ENCODE results near the gene MRGPRX4. TPM values are rescaled to one million over a fixed set of nuclear protein-coding genes. Genes with fewer than 3 reads are reported as not detected.

The MRGPRX4 gene
- total RNA-seq, 4 donors from 2014 or later: not detected

DNA sequence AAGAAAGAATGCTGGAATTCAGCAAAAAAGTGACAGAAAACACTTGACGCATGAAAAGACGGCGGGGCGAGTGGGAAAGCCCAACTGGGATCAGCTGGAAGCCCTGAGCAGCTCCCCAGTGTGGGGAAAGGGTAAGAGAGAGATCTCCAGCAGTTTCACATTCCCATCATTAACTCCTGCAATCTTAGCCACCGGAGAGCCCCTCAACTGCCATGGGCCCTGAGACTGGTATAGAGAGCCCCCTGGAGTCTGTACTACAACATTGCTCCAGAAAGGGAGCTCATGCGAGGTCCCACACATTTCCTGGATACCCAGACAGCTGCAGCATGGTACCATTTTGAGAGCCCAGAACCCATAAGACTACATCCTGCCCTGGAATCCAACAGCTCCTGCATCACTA lies 31.1 kb downstream of the MRGPRX4 start:
- H3K4me3 ChIP-seq: no peak overlapping the region
- no peaks in the 10 kb centered on the region for H3K36me3 ChIP-seq
- no peak for DNase-seq
- intact Hi-C loops (cut with DNase I; ENCODE audit: low total_unique reads): no loop called here
- in situ Hi-C loops (cut with MboI; ENCODE audit: low pct_ligation_motif_present in 1 of 4, low pct_unique_long_range_greater_than_20kb in 1 of 4, low sequenced_read_pairs in 3 of 4): no loop called here
- no peaks in the 10 kb centered on the region for H3K4me1 ChIP-seq
- peaks cover 7% of the 10 kb centered on the region for H3K27me3 ChIP-seq
- 26 to 39% methylated on average over 5 to 6 of the region's 6 CpGs for WGBS, 2 donors (ENCODE audit: low coverage in 1 of 2)
- H3K27ac ChIP-seq: no peak overlapping the region
- no peak for TF ChIP-seq EP300 (IDR thresholded peaks at IDR 0.05; ENCODE audit: low read depth)
- TF ChIP-seq, protein P1, sequence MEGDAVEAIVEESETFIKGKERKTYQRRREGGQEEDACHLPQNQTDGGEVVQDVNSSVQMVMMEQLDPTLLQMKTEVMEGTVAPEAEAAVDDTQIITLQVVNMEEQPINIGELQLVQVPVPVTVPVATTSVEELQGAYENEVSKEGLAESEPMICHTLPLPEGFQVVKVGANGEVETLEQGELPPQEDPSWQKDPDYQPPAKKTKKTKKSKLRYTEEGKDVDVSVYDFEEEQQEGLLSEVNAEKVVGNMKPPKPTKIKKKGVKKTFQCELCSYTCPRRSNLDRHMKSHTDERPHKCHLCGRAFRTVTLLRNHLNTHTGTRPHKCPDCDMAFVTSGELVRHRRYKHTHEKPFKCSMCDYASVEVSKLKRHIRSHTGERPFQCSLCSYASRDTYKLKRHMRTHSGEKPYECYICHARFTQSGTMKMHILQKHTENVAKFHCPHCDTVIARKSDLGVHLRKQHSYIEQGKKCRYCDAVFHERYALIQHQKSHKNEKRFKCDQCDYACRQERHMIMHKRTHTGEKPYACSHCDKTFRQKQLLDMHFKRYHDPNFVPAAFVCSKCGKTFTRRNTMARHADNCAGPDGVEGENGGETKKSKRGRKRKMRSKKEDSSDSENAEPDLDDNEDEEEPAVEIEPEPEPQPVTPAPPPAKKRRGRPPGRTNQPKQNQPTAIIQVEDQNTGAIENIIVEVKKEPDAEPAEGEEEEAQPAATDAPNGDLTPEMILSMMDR (IDR thresholded peaks at IDR 0.05): peak in 1 of 5 experiments; percentile 10
- H3K9me3 ChIP-seq: no peaks in the 10 kb centered on the region

DNA sequence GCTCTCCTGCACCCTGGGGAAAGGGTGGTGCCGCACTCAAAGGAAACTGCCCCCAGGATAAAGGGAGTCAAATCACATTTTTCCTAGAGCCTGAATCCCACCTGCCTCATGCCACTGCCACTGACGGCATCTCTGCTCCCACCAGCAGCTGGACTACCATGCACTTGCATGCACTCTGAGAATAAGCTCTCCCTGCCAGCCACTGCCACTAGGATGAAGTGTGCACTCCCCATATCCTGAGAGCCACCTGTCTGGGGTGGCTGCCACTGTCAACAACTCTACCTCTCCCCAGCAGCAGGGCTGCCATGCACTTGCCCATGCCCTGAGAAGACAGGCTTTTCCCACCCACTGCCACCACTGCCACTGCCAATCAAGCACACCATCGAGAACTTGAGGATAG lies 31.6 kb downstream of the MRGPRX4 start:
- Histone ChIP-seq H3K4me1 (no peaks in the 10 kb centered on the region), H3K9me3 (no peaks in the 10 kb centered on the region), H3K36me3 (no peaks in the 10 kb centered on the region), H3K27me3 (peaks cover 12% of the 10 kb centered on the region), H3K4me3 (no peak overlapping the region), H3K27ac (no peak overlapping the region)
- TF ChIP-seq, protein P1 (IDR thresholded peaks at IDR 0.05): no peak
- TF ChIP-seq EP300 (IDR thresholded peaks at IDR 0.05; ENCODE audit: low read depth): no peak
- no peak for TF ChIP-seq POLR2A (IDR thresholded peaks at IDR 0.05)
- TF ChIP-seq POLR2AphosphoS5 (IDR thresholded peaks at IDR 0.05): no peak
- no peak for DNase-seq
- intact Hi-C loops (cut with DNase I; ENCODE audit: low total_unique reads) (no loop called here), in situ Hi-C loops (cut with MboI; ENCODE audit: low pct_ligation_motif_present in 1 of 4, low pct_unique_long_range_greater_than_20kb in 1 of 4, low sequenced_read_pairs in 3 of 4) (no loop called here)
- 84% methylated on average over 3 of the region's 3 CpGs; no CpG with 5 or more reads in 1 of the 2 donors for WGBS, 2 donors (ENCODE audit: low coverage in 1 of 2)

DNA sequence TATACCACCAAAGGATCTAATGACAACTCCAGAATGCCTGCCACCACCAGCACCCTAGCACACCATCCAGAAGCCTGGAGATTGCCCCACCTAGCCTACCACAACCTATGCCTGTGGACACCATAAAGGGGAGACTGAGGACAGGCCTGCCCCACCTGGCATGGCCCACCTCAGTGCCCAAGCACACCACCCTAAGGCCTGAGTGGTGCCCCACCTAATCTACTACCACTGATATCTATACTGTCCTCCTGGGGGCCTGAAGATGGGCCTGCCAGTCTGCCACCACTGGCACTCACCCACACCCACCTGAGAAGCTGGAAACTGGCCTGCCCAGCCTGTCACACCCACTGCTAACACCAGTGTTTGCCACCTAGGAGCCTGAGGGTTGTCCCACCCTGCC lies 32.1 kb downstream of the MRGPRX4 start:
- Histone ChIP-seq H3K4me3 (no peak overlapping the region), H3K27ac (no peak overlapping the region), H3K9me3 (no peaks in the 10 kb centered on the region), H3K27me3 (peaks cover 13% of the 10 kb centered on the region), H3K4me1 (no peaks in the 10 kb centered on the region), H3K36me3 (no peaks in the 10 kb centered on the region)
- in situ Hi-C loops (cut with MboI; ENCODE audit: low pct_ligation_motif_present in 1 of 4, low pct_unique_long_range_greater_than_20kb in 1 of 4, low sequenced_read_pairs in 3 of 4): no loop called here
- intact Hi-C loops (cut with DNase I; ENCODE audit: low total_unique reads): no loop called here
- TF ChIP-seq POLR2AphosphoS5 (IDR thresholded peaks at IDR 0.05) (no peak), POLR2A (IDR thresholded peaks at IDR 0.05) (no peak)
- no peak for DNase-seq

DNA sequence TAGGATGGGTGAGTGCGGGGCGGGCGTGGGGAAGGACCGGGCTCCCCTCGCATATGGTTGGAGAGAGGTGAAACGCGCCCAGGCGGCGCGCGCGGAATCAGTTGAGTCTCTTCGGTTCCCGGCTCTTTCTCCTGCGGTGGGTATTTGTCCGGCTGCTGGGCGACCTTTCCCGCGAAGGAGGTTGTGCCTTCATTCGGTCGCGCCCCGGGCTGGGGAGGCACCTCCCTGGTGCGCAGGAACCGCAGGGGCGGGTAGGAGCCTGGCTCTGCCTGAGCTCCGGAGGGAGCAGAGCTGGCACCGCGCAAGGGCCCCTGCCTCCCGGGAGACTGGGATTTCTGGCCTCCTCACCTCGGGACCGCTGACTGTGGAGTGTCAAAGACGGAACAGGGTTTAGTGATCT lies 36.4 kb downstream of the MRGPRX4 start:
- intact Hi-C loops (cut with DNase I; ENCODE audit: low total_unique reads) (no loop called here), in situ Hi-C loops (cut with MboI; ENCODE audit: low pct_ligation_motif_present in 1 of 4, low pct_unique_long_range_greater_than_20kb in 1 of 4, low sequenced_read_pairs in 3 of 4) (no loop called here)
- Histone ChIP-seq H3K27ac (no peak overlapping the region), H3K4me1 (no peaks in the 10 kb centered on the region), H3K4me3 (no peak overlapping the region), H3K36me3 (no peaks in the 10 kb centered on the region), H3K9me3 (no peaks in the 10 kb centered on the region), H3K27me3 (peaks cover 14% of the 10 kb centered on the region)
- TF ChIP-seq, protein P1 (IDR thresholded peaks at IDR 0.05): no peak
- no peak for TF ChIP-seq EP300 (IDR thresholded peaks at IDR 0.05; ENCODE audit: low read depth)
- TF ChIP-seq POLR2A (IDR thresholded peaks at IDR 0.05): no peak
- no peak for TF ChIP-seq POLR2AphosphoS5 (IDR thresholded peaks at IDR 0.05)
- 59% methylated on average over 32 of the region's 33 CpGs; no CpG with 5 or more reads in 1 of the 2 donors for WGBS, 2 donors (ENCODE audit: low coverage in 1 of 2)
- DNase-seq: no peak

DNA sequence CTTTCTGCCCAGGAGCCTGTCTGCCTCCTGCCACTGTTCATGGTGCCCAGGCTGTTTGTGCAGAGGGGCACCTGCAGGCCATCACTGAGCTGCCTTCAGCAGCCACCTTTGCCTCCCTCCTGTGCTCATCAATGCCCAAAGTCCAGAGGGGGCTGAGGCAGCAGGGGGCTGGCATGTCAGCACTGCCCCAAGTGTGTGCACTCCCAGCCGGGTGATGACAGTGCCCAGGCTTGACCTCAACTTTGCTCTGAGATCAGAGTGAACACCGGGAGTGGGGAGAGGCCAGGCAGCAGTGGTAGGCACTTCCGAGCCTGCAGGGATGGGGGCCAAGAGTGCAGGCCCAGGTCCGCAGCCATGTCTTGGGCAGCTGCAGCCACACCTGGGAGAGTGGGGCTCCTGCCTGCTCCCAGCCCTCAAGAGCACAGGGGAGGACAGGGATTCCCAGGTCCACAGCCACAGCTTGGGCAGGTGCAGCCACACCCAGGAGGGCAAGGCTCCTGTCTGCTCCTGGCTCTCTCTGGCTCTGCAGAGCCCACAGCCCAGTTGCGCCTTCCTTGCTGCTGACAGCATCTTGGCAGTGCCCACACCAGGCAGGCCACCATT lies 48.7 kb downstream of the MRGPRX4 start:
- 83% methylated on average over 5 of the region's 5 CpGs; no CpG with 5 or more reads in 1 of the 2 donors for WGBS, 2 donors (ENCODE audit: low coverage in 1 of 2)
- TF ChIP-seq, protein P1 (IDR thresholded peaks at IDR 0.05): no peak
- TF ChIP-seq POLR2A (IDR thresholded peaks at IDR 0.05) (no peak), POLR2AphosphoS5 (IDR thresholded peaks at IDR 0.05) (no peak), EP300 (IDR thresholded peaks at IDR 0.05; ENCODE audit: low read depth) (no peak)
- H3K27ac ChIP-seq: no peak overlapping the region

More for the DNA sequence above, 48.7 kb downstream of the MRGPRX4 start:
- no peaks in the 10 kb centered on the region for H3K4me1 ChIP-seq
- DNase-seq: no peak
- in situ Hi-C loops (cut with MboI; ENCODE audit: low pct_ligation_motif_present in 1 of 4, low pct_unique_long_range_greater_than_20kb in 1 of 4, low sequenced_read_pairs in 3 of 4): no loop called here
- H3K4me3 ChIP-seq: no peak overlapping the region
- H3K36me3 ChIP-seq: no peaks in the 10 kb centered on the region
- intact Hi-C loops (cut with DNase I; ENCODE audit: low total_unique reads): no loop called here
- H3K27me3 ChIP-seq: no peaks in the 10 kb centered on the region
- no peaks in the 10 kb centered on the region for H3K9me3 ChIP-seq
